GM12878 (cell line): ENCODE measurements around the gene SRCAP. TPM values are rescaled to one million over a fixed set of nuclear protein-coding genes. Genes with fewer than 3 reads are reported as not detected.

Experiments used
- ATAC-seq: fragments of 200-7000 bp; cut with Tn5 transposase; 3 replicates; pipeline ENCODE4 v1.9.1; 2020; ENCODE audit warnings: mild to moderate bottlenecking, moderate library complexity
- BruUV-seq: library from RNA; stranded (reverse); fragments of 400-500 nt; replicated peaks from 2 replicates; lab custom pipeline; 2021; lab: Mats Ljungman, UMichigan
- CTCF ChIA-PET: fragments of 300-600 bp; sonication (Branson Sonifier 250); formaldehyde crosslinking; extraction: SDS; loops from one replicate; lab custom pipeline; 2021; ENCODE audit warnings: inconsistent platforms; lab: Yijun Ruan, JAX
- POLR2A ChIA-PET: fragments of 350-600 bp; formaldehyde crosslinking; extraction: SDS; loops from one replicate; lab custom pipeline; 2021; ENCODE audit warnings: inconsistent platforms; lab: Charles Lee
- RAD21 ChIA-PET: fragments of 300-600 bp; sonication (Branson Sonifier 250); formaldehyde crosslinking; loops from one replicate; lab custom pipeline; 2023; ENCODE audit warnings: antibody characterized with exemption; ENCODE audit not compliant: unreplicated experiment; lab: Charles Lee
- SMC1A ChIA-PET: fragments of 300-600 bp; sonication (Branson Sonifier 250); formaldehyde crosslinking; loops from one replicate; lab custom pipeline; 2023; ENCODE audit not compliant: unreplicated experiment, uncharacterized antibody; lab: Charles Lee
- DNase-seq: peaks from one replicate; pipeline ENCODE4 v3.0.0-alpha.2; 2011; ENCODE audit warnings: low read depth, low spot score
- FAIRE-seq: peaks from 3 replicates; lab custom pipeline; 2011; peaks lifted over from hg19 to GRCh38; lab: Jason Lieb, UNC
- H2AFZ ChIP-seq: 2 replicates; pipeline ENCODE4 v1.6.0; 2011; ENCODE audit warnings: low read depth, low read length, control low read depth; ENCODE audit not compliant: control insufficient read depth
- H3K27ac ChIP-seq: 2 replicates; pipeline ENCODE4 v1.5.1; 2011; ENCODE audit warnings: control low read depth; ENCODE audit not compliant: control insufficient read depth, insufficient read depth
- H3K27me3 ChIP-seq, 2 experiments: replicated peaks in 1 of 2; 2 replicates each; pipeline versions ENCODE4 v1.6.0 to v1.6.1; 2011; ENCODE audit warnings: low read length in 1 of 2; ENCODE audit not compliant: control insufficient read depth in 2 of 2, insufficient read depth in 2 of 2
- H3K36me3 ChIP-seq, 2 experiments: 2 replicates each; pipeline ENCODE4 v1.5.1; 2011; ENCODE audit warnings: low read length in 1 of 2; ENCODE audit not compliant: control insufficient read depth in 2 of 2, insufficient read depth in 2 of 2
- H3K4me1 ChIP-seq: 2 replicates; pipeline ENCODE4 v1.6.1; 2011; ENCODE audit warnings: mild to moderate bottlenecking, low read length, moderate library complexity, mixed read lengths; ENCODE audit not compliant: control insufficient read depth, insufficient read depth
- H3K4me2 ChIP-seq: 2 replicates; pipeline ENCODE4 v1.6.0; 2011; ENCODE audit warnings: control low read depth; ENCODE audit not compliant: control insufficient read depth, insufficient read depth
- H3K4me3 ChIP-seq: fragments of 200-600 bp; sonication (generic); 2 replicates; pipeline ENCODE4 v1.5.1; 2016
- H3K79me2 ChIP-seq: 2 replicates; pipeline ENCODE4 v1.6.0; 2011; ENCODE audit warnings: low read length; ENCODE audit not compliant: control insufficient read depth, insufficient read depth
- H3K9ac ChIP-seq: 2 replicates; pipeline ENCODE4 v1.8.0; 2011; ENCODE audit warnings: low read length, control low read depth, mixed read lengths; ENCODE audit not compliant: control insufficient read depth, insufficient read depth
- H3K9me3 ChIP-seq: replicated peaks from 3 replicates; pipeline ENCODE4 v1.5.1; 2011; ENCODE audit warnings: mild to moderate bottlenecking, low read length; ENCODE audit not compliant: control insufficient read depth, insufficient read depth
- H4K20me1 ChIP-seq: 2 replicates; pipeline ENCODE4 v1.6.0; 2011; ENCODE audit not compliant: control insufficient read depth, insufficient read depth
- BMI1 ChIP-seq: fragments of 450-650 bp; IDR thresholded peaks from 2 replicates; pipeline ENCODE4 v1.6.1; 2016; ENCODE audit warnings: mild to moderate bottlenecking, moderate library complexity, borderline replicate concordance
- BRCA1 ChIP-seq: IDR thresholded peaks from 2 replicates; pipeline ENCODE4 v1.6.1; 2011; ENCODE audit warnings: low read depth, low read length, improper control_type of control experiment
- HDAC6 ChIP-seq: fragments of 200-600 bp; sonication (generic); IDR thresholded peaks from one replicate; pipeline ENCODE4 v1.8.0; 2017; ENCODE audit warnings: antibody characterized with exemption; ENCODE audit not compliant: unreplicated experiment
- PAX8 ChIP-seq: fragments of 450-650 bp; IDR thresholded peaks from 2 replicates; pipeline ENCODE4 v1.6.1; 2017; ENCODE audit warnings: mild to moderate bottlenecking, moderate library complexity
- PML ChIP-seq: IDR thresholded peaks from 2 replicates; pipeline ENCODE4 v1.6.1; 2012; ENCODE audit warnings: low read length, inconsistent platforms
- RB1 ChIP-seq: fragments of 450-650 bp; formaldehyde crosslinking; IDR thresholded peaks from 2 replicates; pipeline ENCODE4 v1.6.1; 2017; ENCODE audit warnings: mild to moderate bottlenecking, borderline replicate concordance
- TARDBP ChIP-seq: IDR thresholded peaks from 2 replicates; pipeline ENCODE4 v1.6.1; 2016; ENCODE audit warnings: borderline replicate concordance
- ZBED1 ChIP-seq: IDR thresholded peaks from 2 replicates; pipeline ENCODE4 v1.6.1; 2016; ENCODE audit warnings: borderline replicate concordance
- ZNF24 ChIP-seq: fragments of 450-650 bp; IDR thresholded peaks from 2 replicates; pipeline ENCODE4 v1.6.1; 2017; ENCODE audit warnings: antibody characterized with exemption, mild to moderate bottlenecking
- WGBS: methylation state at CpG from one replicate; pipeline ENCODE4 v1.1.6; 2016; ENCODE audit warnings: low lambda C conversion rate; ENCODE audit not compliant: insufficient replicate concordance, insufficient coverage; ENCODE audit errors: missing lambda C conversion rate; 5-methylcytosine and 5-hydroxymethylcytosine counted together
- in situ Hi-C: fragments of 300-500 bp; cut with MboI; formaldehyde crosslinking; loops from 9 replicates; pipeline ENCODE4 v1.14.3; 2018; ENCODE audit warnings: mixed read lengths
- intact Hi-C: fragments of 100-400 bp; cut with micrococcal nuclease; formaldehyde crosslinking; loops from one replicate; pipeline ENCODE4 v1.14.2; 2022; ENCODE audit not compliant: unreplicated experiment
- polyA plus RNA-seq, 11 experiments: library from polyadenylated mRNA; depleted of rRNA in 4 of 11; unstranded in 6 of 11; stranded (reverse) in 5 of 11; fragments of >200 nt; fragmentation: Nextera tagmentation in 4 of 11; fragmentation: Illumina TruSeq in 1 of 11; extraction: Ambion mirVana in 4 of 11; extraction: Trizol in 1 of 11; gene quantifications; 1 replicate in 1 of 11; 2 replicates in 10 of 11; pipeline versions ENCODE4 v1.2.1 to v1.2.3, GENCODE V29; 2011 to 2016; ENCODE audit warnings: inconsistent platforms in 2 of 11, missing spikeins in 2 of 11, low read depth in 1 of 11
- total RNA-seq, 4 experiments: library from RNA; depleted of rRNA in 3 of 4; stranded (reverse); fragments of >200 nt in 3 of 4; fragmentation: Illumina TruSeq in 1 of 4; extraction: Trizol in 1 of 4; gene quantifications; 2 replicates each; pipeline versions ENCODE4 v1.2.1 to v1.2.3, GENCODE V29; 2013 to 2021
- TF ChIP-seq, protein P1 (sequence below): fragments of 450-650 bp; IDR thresholded peaks from 2 replicates; pipeline ENCODE4 v1.6.1; 2018; ENCODE audit warnings: mild to moderate bottlenecking, low read depth, moderate library complexity; ENCODE audit not compliant: partially characterized antibody
- TF ChIP-seq, protein P2 (sequence below): fragments of 450-650 bp; IDR thresholded peaks from 2 replicates; pipeline ENCODE4 v1.6.1; 2014; ENCODE audit warnings: mild to moderate bottlenecking
- TF ChIP-seq, protein P3 (sequence below): IDR thresholded peaks from 2 replicates; pipeline ENCODE4 v1.6.1; 2012; ENCODE audit warnings: low read depth, low read length, improper control_type of control experiment

SRCAP gene
- total and polyA plus RNA-seq, 10 of the 15 experiments (the other 5 are each of a cell fraction or from before 2014, with no cell fraction given) = 0.24 to 58.4 (median 11.6) TPM

DNA sequence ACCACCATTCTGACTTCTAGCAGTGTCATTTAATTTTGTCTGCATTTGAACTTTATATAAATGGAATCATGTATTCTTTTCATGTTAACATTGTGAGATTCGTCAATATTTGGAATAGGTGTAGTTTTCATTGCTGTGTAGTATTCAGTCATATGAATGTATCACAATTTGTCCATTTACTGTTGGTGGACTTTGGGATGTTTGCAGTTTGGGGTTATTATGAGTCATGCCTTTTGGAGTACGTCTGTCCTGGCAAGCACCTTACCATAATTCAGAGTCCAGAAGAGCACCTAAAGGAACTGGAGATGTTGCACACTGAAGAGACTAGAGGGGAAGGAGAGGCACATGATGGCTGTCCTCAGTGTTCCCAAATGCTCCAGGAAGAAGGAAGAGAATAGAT is 46.1 kb downstream of the SRCAP start:
- no peak overlapping the region for H3K4me3 ChIP-seq
- H4K20me1 ChIP-seq = no peaks in the 10 kb centered on the region; the same call in 1 of the 2 replicates
- in situ Hi-C loops = no loop called here
- H3K4me2 ChIP-seq = no peak overlapping the region
- ChIA-PET RAD21 (no interaction called here), POLR2A (no interaction called here), SMC1A (no interaction called here), CTCF (interaction anchor here (1.5 kb wide), 1 partner anchor 156 kb away, joined by 3 read pairs; no protein-coding TSS in a partner anchor)
- no peaks in the 10 kb centered on the region for H3K27me3 ChIP-seq
- intact Hi-C loops = no loop called here
- ATAC-seq (no peak), DNase-seq (no peak), FAIRE-seq (no peak)
- H3K9me3 ChIP-seq = no peaks in the 10 kb centered on the region
- WGBS = 81% methylated on average over 2 of the region's 2 CpGs
- no peak overlapping the region for H3K9ac ChIP-seq
- peaks cover 0 to 10% of the 10 kb centered on the region in 2 experiments; a peak in 2 of 4 replicates for H3K36me3 ChIP-seq
- no peak for TF ChIP-seq PAX8
- no peak for TF ChIP-seq ZNF24
- TF ChIP-seq PML = no peak
- TF ChIP-seq, protein P1, sequence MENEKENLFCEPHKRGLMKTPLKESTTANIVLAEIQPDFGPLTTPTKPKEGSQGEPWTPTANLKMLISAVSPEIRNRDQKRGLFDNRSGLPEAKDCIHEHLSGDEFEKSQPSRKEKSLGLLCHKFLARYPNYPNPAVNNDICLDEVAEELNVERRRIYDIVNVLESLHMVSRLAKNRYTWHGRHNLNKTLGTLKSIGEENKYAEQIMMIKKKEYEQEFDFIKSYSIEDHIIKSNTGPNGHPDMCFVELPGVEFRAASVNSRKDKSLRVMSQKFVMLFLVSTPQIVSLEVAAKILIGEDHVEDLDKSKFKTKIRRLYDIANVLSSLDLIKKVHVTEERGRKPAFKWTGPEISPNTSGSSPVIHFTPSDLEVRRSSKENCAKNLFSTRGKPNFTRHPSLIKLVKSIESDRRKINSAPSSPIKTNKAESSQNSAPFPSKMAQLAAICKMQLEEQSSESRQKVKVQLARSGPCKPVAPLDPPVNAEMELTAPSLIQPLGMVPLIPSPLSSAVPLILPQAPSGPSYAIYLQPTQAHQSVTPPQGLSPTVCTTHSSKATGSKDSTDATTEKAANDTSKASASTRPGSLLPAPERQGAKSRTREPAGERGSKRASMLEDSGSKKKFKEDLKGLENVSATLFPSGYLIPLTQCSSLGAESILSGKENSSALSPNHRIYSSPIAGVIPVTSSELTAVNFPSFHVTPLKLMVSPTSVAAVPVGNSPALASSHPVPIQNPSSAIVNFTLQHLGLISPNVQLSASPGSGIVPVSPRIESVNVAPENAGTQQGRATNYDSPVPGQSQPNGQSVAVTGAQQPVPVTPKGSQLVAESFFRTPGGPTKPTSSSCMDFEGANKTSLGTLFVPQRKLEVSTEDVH = no peak
- no peak for TF ChIP-seq BRCA1
- no peak for TF ChIP-seq RB1
- TF ChIP-seq HDAC6 = no peak
- no peak for TF ChIP-seq BMI1
- TF ChIP-seq, protein P2, sequence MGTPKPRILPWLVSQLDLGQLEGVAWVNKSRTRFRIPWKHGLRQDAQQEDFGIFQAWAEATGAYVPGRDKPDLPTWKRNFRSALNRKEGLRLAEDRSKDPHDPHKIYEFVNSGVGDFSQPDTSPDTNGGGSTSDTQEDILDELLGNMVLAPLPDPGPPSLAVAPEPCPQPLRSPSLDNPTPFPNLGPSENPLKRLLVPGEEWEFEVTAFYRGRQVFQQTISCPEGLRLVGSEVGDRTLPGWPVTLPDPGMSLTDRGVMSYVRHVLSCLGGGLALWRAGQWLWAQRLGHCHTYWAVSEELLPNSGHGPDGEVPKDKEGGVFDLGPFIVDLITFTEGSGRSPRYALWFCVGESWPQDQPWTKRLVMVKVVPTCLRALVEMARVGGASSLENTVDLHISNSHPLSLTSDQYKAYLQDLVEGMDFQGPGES = no peak
- TF ChIP-seq ZBED1 = no peak
- TF ChIP-seq, protein P3, sequence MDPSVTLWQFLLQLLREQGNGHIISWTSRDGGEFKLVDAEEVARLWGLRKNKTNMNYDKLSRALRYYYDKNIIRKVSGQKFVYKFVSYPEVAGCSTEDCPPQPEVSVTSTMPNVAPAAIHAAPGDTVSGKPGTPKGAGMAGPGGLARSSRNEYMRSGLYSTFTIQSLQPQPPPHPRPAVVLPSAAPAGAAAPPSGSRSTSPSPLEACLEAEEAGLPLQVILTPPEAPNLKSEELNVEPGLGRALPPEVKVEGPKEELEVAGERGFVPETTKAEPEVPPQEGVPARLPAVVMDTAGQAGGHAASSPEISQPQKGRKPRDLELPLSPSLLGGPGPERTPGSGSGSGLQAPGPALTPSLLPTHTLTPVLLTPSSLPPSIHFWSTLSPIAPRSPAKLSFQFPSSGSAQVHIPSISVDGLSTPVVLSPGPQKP = no peak
- no peak for TF ChIP-seq TARDBP
- peaks cover 13% of the 10 kb centered on the region for H3K79me2 ChIP-seq
- H2AFZ ChIP-seq = no peak overlapping the region
- H3K4me1 ChIP-seq = peaks cover 6% of the 10 kb centered on the region
- no TSS peak for BruUV-seq
- H3K27ac ChIP-seq = no peak overlapping the region
